BE2C (cell line): Measurements from ENCODE around the gene SLCO1B3.
A peak's percentile ranks its signal among the peaks of the same experiment; 100 is the strongest.

ENCODE experiments used
- DNase-seq: peaks from one replicate; pipeline ENCODE4 v3.0.0-alpha.2; 2020
- H3K27me3 ChIP-seq: fragments of 250-450 bp; sonication (Bioruptor Pico); 2 replicates; pipeline ENCODE4 v1.5.1; 2020; ENCODE audit warnings: mild to moderate bottlenecking
- H3K36me3 ChIP-seq: fragments of 250-450 bp; sonication (Bioruptor Pico); 2 replicates; pipeline ENCODE4 v1.5.1; 2020; ENCODE audit warnings: mild to moderate bottlenecking
- H3K4me1 ChIP-seq: fragments of 250-450 bp; sonication (Bioruptor Pico); 2 replicates; pipeline ENCODE4 v1.5.1; 2020
- H3K4me3 ChIP-seq: 2 replicates; pipeline ENCODE4 v1.5.1; 2011; ENCODE audit warnings: low read depth, low read length
- H3K9me3 ChIP-seq: fragments of 250-450 bp; sonication (Bioruptor Pico); 2 replicates; pipeline ENCODE4 v1.5.1; 2020
- TF ChIP-seq, protein P1 (sequence below): IDR thresholded peaks from 2 replicates; pipeline ENCODE4 v1.5.1; 2012; ENCODE audit warnings: mild to moderate bottlenecking, low read depth, low read length

The SLCO1B3 gene

DNA sequence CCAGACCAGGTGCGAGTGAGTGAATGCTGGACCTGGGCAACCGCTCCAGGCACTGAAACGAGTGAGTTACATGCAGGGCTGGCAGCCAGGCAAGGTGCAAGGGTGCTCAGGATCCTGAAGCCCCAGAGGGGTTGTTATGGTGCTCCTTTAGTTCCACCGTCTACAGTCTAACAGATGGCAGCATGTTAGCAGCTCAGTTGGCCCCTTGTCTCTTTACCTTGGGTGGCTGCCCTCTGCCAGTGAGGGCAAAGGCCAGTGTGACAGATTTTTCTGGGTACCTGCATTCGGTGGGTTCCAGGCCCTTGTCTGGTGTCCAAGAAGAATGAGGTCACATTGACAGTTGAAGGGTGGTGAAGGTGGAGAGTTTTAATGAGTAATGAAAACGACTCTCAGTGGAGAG lies 106.8 kb downstream of the SLCO1B3 start:
- Histone ChIP-seq H3K4me3 (no peak overlapping the region), H3K27me3 (no peaks in the 10 kb centered on the region), H3K4me1 (no peaks in the 10 kb centered on the region), H3K36me3 (no peaks in the 10 kb centered on the region), H3K9me3 (no peaks in the 10 kb centered on the region)
- no peak for DNase-seq
- TF ChIP-seq, protein P1, sequence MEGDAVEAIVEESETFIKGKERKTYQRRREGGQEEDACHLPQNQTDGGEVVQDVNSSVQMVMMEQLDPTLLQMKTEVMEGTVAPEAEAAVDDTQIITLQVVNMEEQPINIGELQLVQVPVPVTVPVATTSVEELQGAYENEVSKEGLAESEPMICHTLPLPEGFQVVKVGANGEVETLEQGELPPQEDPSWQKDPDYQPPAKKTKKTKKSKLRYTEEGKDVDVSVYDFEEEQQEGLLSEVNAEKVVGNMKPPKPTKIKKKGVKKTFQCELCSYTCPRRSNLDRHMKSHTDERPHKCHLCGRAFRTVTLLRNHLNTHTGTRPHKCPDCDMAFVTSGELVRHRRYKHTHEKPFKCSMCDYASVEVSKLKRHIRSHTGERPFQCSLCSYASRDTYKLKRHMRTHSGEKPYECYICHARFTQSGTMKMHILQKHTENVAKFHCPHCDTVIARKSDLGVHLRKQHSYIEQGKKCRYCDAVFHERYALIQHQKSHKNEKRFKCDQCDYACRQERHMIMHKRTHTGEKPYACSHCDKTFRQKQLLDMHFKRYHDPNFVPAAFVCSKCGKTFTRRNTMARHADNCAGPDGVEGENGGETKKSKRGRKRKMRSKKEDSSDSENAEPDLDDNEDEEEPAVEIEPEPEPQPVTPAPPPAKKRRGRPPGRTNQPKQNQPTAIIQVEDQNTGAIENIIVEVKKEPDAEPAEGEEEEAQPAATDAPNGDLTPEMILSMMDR: no peak

DNA sequence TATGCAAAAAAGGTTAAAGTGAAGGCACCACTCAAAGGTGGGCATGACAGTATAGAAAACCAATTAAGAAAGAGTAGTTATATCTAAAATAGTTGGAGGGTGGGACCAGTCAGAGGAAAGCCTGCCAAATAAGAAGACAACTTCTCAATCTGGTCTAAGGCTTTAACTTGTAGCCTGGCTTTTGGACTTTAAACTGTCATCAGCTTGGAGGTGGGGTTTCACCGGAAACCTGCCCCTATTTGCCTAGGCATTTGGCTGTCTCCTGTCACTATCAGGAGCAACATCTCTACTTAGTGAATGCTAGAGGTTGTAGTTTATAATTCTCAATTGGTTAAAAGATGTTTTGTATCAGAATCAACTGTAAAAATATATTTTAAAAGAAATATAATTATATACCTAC lies 107.3 kb downstream of the SLCO1B3 start:
- no peaks in the 10 kb centered on the region for H3K4me1 ChIP-seq
- no peak overlapping the region for H3K4me3 ChIP-seq
- H3K9me3 ChIP-seq: no peaks in the 10 kb centered on the region
- TF ChIP-seq, protein P1: no peak
- no peaks in the 10 kb centered on the region for H3K27me3 ChIP-seq
- no peaks in the 10 kb centered on the region for H3K36me3 ChIP-seq
- no peak for DNase-seq

DNA sequence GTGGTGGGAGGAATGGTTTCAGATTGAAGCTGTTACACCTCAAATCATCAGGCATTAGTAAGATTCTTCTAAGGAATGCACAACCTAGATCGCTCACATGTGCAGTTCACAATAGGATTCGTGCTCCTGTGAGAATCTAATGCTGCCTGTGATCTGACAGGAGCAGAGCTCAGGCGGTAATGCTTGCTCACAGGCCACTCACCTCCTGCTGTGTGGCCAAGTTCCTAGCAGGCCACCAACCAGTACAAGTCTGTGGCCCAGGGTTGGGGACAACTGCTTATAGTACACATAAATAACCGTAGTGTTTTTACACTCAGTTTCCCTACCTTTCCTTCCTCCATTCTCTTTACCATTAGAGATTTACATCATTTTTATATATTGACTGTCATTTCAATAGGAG lies 121.4 kb downstream of the SLCO1B3 start:
- no peaks in the 10 kb centered on the region for H3K36me3 ChIP-seq
- H3K27me3 ChIP-seq: no peaks in the 10 kb centered on the region
- no peaks in the 10 kb centered on the region for H3K4me1 ChIP-seq
- TF ChIP-seq, protein P1: no peak
- H3K9me3 ChIP-seq: no peaks in the 10 kb centered on the region
- H3K4me3 ChIP-seq: no peak overlapping the region
- no peak for DNase-seq

DNA sequence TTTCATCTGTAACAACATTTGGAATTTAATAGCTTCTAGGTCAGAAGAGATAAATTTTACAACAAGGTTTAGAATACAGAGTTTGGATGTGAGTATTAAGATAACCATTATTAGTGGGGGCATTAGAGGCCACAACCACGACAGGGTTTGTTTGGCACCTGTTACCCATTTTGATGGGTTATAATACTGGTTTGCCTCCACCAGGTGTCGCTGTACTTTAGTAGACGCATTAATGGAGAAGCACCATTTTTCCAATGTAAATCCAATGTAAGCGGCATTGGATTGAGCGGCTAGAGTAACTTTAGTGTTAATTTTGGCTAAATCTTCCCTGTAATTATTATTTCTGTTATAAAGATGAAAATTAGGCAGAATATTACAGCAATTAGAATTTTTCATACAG lies 136.2 kb downstream of the SLCO1B3 start:
- DNase-seq: peak; percentile 53
- H3K27me3 ChIP-seq: no peaks in the 10 kb centered on the region
- H3K4me3 ChIP-seq: no peak overlapping the region
- no peaks in the 10 kb centered on the region for H3K4me1 ChIP-seq
- TF ChIP-seq, protein P1: peak; percentile 67
- H3K36me3 ChIP-seq: no peaks in the 10 kb centered on the region
- H3K9me3 ChIP-seq: no peaks in the 10 kb centered on the region

DNA sequence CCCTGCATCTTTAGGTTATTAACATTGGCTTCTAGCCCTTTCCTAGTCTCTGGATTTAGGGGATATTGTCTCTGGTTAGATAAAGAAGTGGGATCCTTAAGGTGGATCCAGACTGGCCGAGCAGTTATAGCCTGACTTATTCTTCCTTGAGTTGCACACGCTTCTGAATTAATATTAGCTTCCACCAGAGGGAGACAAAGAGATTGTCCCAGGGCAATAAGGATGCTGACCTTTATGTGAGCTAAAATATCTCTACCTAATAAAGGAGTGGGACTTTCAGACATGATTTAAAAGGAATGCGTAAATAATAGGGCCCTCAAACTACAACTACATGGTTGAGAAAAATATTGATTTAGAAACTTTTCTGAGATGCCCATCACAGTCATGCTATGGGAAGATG lies 139.7 kb downstream of the SLCO1B3 start:
- DNase-seq: no peak
- H3K4me3 ChIP-seq: no peak overlapping the region
- H3K9me3 ChIP-seq: no peaks in the 10 kb centered on the region
- H3K4me1 ChIP-seq: no peaks in the 10 kb centered on the region
- no peaks in the 10 kb centered on the region for H3K36me3 ChIP-seq
- TF ChIP-seq, protein P1: peak; percentile 63
- no peaks in the 10 kb centered on the region for H3K27me3 ChIP-seq

DNA sequence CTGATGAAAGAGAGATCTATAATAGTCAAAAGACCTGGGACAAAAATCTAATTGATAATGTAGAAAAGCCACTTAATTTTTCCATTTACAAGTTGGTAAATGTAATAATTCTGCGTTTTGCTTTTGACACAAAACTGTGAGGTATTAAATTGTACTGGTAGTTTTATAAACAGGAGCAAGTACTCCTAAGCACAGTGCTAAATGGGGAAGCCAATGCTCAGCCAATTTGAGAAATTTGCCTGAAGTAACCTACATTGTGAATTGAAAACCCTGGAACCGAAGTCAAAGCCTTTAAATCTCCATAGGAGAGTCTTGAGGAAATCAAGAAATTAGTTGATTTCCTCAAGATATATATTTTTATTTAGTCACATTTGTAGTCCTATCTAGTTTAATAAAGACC lies 152.8 kb downstream of the SLCO1B3 start:
- DNase-seq: no peak
- Histone ChIP-seq H3K9me3 (no peaks in the 10 kb centered on the region), H3K4me1 (no peaks in the 10 kb centered on the region), H3K4me3 (no peak overlapping the region), H3K36me3 (no peaks in the 10 kb centered on the region), H3K27me3 (no peaks in the 10 kb centered on the region)
- TF ChIP-seq, protein P1: no peak
